Stimulated activated CD4-positive, alpha-beta T cell treated with anti-CD3 and anti-CD28 coated beads, Interleukin-4, amount 100 ng/mL, for 48 hours (primary cell): ENCODE measurements around the gene RFC3.

ENCODE experiments used
- DNase-seq, 2 donors: peaks; one replicate each; pipeline ENCODE4 v3.0.0-alpha.2; 2020; ENCODE audit warnings: low read depth in 2 of 2

RFC3 gene

DNA sequence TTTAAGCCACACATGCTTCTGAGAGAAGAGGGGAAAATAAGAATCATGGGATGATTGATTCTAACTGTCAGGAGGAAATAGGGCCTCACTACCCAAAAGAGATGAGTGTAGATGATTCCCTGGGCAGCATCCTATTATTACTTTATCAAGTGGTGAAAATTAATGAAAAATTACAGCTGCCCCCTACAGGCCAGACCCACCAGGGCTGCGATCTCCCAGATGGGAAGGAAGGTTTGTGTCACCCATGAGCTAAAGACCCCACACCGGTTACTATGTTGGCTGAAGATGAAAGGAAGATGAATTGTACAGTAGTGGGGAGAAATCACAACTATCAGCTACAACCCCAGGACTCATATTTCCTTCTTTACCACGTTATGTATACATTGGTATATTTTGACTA is 49.5 kb downstream of the RFC3 start:
- DNase-seq = no peak

GRCh38 chr13:33868343-33868994 is 50.5 kb downstream of the RFC3 start:
- no peak for DNase-seq

GRCh38 chr13:33869005-33869404 is 51.1 kb downstream of the RFC3 start:
- DNase-seq = no peak

- DNase-seq = no peak
These were observed 52.2 kb downstream of the RFC3 start for GRCh38 chr13:33870046-33870668.

GRCh38 chr13:33871207-33872004 is 53.5 kb downstream of the RFC3 start:
- no peak for DNase-seq

DNA sequence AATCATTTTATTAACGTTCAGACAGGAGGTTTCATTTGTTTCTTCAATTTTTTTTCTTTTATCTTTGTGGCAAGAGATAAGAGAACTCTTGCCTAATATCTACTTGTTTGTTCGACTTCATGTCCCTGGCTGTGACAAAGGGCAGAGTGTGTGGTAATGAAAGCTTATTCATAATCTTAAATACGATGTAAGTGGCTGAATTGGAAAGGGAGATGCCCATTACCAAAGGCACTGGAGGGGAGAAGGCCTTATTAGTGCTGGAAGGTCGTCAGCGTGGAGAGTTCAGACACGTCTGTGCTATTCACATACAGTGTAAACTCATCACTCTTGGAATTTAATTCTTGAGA is 54.0 kb downstream of the RFC3 start:
- no peak for DNase-seq

- no peak for DNase-seq
These were observed 55.4 kb downstream of the RFC3 start for GRCh38 chr13:33873251-33873908.

- no peak for DNase-seq
These were observed 56.9 kb downstream of the RFC3 start for GRCh38 chr13:33874871-33875270.

- no peak for DNase-seq
These were observed 57.9 kb downstream of the RFC3 start for GRCh38 chr13:33875618-33876401.

DNA sequence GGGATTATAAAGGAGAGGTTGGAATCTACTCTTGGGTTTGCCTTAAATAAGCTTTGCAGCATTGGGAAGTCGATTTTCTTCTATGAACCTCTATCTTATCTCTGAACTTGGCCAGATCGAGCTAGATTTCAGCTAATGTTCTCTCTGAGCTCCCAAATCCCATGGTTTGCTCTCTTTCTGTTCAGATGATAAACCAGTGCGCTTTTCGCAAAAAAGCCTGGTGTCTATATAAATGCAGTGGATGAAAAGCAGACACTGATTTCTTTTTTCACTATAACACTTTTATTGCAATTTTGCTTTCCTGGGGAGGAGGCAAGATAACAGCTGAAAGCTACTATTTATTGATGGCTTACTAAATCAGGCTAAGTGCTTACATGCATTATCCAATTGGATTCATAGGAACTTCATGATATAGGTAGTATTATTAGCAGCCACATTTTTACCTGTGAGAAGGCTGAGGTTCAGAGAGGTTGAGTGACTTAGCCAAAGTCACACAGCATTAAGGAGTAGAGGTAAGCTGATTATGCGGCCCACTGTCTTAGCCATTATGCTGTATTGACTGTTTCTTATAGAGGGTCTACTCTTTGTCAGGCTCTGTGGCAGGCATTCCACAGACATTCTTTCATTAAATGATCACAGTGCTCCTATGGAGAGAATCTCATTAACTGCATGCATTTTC is 58.9 kb downstream of the RFC3 start:
- no peak for DNase-seq

- DNase-seq = no peak
These were observed 61.2 kb downstream of the RFC3 start for GRCh38 chr13:33879118-33879517.

- no peak for DNase-seq
These were observed 64.9 kb downstream of the RFC3 start for GRCh38 chr13:33882804-33883203.

GRCh38 chr13:33884531-33885220 is 66.7 kb downstream of the RFC3 start:
- DNase-seq = no peak
